ENCODE measurements around the gene CFAP46.

The CFAP46 gene

GRCh38 chr10:132942101-132943057, at the start of gene CFAP46:
Gene CFAP46, minus strand, starts transcription at chr10:132942570. Its CDS starts 86 bp downstream, at chr10:132942484.
- DNase-seq (ENCODE audit: low spot score) = no peak

DNA sequence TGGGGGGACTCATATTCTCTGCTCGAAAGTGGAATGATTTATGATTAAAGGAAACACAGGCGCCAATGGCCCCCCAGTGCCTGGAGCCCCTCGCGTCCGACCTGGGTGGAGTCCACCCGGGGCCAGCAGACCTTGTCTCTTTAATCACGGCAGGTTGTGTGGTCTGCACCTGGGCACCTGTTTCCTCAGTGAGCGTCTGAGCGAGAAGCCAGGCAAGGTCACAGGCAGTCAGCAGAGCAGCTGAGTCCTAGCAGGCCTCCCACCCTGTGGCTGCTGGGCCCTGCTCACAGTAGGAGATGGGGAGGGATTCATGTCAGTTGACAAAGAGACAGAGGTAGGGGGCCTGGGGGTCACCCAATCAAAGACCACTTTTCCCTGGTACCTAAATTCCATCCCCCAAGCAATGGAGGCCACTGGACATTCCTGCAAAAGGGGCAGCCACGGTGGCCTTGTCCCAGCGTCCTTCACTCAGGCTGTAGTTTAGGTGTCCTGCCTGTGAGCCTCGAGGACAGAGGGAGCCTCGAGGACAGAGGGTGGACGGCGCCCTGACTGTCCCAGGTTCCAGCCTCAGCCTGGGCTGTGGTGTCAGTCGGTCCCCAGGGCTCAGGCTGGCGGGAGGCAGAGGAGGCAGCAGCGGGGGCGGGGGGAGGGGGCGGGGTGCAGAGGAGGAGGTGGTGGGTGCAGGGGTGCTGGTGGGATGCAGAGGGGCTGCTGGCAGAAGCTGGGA, 49.5 kb upstream of the CFAP46 start:
- DNase-seq (ENCODE audit: low spot score) = no peak

DNA sequence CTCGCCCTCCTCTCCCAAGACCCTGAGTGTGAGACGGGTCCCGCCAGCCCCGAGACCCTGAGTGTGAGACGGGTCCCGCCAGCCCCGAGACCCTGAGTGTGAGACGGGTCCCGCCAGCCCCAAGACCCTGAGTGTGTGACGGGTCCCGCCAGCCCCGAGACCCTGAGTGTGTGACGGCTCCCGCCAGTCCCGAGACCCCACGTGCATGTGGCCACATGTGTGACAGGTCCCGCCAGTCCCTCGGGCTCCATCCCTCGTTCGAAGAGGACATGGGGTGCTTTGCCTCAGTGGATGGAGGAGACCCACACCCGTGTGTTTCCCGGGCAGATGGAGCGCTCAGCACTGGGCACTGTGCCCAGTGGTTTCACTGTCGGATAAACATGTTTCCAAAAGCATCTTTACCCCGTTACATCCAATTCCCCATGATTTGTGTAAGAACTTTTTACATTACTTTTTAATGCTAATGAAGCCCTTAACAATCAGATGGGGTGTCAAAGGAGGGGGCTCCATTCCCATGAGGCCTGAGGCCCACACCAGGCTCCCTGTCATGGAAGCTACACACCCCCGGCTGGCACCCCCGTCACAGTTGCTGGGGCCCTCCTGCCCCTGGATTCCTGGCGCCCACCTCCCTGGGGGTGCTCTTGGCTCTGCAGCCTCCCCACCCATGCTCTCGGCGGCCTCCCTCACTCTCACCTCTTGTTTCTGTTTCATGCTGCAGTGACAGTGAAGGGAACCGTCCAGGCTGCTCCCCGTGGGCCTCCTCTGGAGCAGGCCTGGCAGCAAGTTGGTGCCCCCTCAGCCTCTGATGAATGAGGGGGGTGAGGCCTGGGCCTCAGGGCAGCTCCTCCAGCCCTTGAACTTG, 48.5 kb upstream of the CFAP46 start:
- DNase-seq (ENCODE audit: low spot score) = no peak

GRCh38 chr10:132989476-132990415, 47.4 kb upstream of the CFAP46 start:
- no peak for DNase-seq (ENCODE audit: low spot score)

DNA sequence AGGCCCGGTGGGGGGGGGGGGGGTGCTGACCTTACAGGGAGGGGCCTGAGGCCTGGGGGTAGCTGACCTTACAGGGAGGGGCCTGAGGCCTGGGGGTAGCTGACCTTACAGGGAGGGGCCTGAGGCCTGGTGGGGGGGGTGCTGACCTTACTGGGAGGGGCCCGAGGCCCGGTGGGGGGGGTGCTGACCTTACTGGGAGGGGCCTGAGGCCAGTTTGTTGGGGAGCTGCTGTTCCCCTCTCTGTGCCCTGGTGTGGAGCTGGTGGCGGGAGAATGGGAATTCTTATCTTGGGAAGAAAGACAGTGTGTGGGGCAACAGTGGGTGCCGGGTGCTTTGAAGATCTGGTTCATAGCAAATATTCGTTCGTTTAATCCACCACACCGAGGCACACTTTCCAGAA, 46.6 kb upstream of the CFAP46 start:
- DNase-seq (ENCODE audit: low spot score) = no peak

DNA sequence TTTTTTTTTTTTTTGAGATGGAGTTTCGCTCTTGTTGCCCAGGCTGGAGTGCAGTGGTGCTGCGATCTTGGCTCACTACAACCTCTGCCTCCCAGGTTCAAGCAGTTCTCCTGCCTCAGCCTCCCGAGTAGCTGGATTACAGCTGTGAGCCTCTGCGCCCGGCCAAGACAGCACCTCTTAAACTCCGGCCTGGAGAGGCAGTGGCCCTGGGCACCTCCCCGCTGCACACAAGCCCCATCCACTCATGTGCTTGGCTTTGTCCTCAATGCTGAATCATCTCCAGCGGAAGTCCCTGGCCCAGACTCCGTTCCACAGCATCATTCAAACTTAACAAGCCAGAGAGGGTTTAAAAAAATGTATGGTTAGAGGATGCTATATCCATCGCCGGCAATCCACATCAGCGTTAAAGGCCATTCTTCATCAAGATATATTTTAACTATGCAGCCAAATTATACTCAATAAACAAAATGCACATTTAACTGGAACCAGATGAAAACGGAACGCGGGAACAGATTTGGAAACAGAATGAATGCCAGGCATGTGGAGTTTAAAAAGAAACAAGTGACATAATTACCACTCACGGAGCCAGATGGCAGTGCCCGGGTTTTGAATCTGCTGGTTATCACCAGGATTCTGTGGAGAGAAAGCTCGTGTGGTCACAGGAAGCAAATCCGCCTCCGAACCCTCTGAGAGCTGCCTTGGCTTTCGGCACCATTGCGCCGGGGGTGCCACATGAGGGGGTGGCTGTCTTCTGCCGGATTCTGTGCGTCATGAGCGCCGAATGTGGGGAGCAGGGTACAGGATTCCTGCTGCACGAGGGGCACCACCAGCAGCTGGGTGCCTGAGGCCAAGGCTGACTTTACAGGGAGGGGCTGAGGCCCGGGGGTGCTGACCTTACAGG, 45.6 kb upstream of the CFAP46 start:
- DNase-seq (ENCODE audit: low spot score) = no peak

DNA sequence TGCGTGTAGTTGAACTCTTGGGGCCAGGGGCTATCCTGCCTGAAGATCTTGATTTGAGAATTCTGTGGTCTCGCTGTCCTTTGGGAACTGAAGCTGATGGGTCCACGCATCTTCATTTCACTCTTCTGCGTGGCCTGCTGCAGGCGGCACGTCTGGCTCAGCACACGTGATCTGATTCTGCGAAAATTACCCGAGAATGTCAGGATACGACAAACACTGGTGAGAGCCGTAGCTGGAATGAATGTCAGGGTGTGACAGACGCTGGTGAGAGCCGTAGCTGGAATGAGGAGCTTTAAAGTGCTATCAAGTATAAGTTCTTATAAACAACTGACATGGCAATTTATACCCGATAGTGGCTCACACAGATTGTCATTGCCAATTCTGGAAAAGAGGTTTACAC, 44.6 kb upstream of the CFAP46 start:
- DNase-seq (ENCODE audit: low spot score) = no peak

GRCh38 chr10:132986576-132986975, 44.2 kb upstream of the CFAP46 start:
- no peak for DNase-seq (ENCODE audit: low spot score)

GRCh38 chr10:132986076-132986475, 43.7 kb upstream of the CFAP46 start:
- DNase-seq (ENCODE audit: low spot score) = no peak

DNA sequence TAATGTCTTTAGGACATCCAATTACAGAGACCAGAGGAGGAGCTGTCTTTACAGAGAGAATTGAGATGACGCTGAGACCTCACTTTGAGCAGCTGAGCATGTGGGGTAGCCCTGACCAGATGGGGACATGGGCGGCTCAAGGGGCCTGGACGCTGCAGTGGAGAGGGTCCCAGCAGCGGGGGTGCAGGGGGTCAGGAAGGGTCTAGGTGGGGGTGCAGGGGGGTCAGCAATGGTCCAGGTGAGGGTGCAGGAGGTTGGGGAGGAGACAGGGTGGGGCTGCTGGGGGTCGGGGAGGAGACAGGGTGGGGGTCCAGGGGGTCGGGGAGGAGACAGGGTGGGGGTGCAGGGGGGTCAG, 43.2 kb upstream of the CFAP46 start:
- DNase-seq (ENCODE audit: low spot score) = no peak

GRCh38 chr10:132984801-132985545, 42.6 kb upstream of the CFAP46 start:
- no peak for DNase-seq (ENCODE audit: low spot score)

GRCh38 chr10:132984008-132984295, 41.6 kb upstream of the CFAP46 start:
- no peak for DNase-seq (ENCODE audit: low spot score)

DNA sequence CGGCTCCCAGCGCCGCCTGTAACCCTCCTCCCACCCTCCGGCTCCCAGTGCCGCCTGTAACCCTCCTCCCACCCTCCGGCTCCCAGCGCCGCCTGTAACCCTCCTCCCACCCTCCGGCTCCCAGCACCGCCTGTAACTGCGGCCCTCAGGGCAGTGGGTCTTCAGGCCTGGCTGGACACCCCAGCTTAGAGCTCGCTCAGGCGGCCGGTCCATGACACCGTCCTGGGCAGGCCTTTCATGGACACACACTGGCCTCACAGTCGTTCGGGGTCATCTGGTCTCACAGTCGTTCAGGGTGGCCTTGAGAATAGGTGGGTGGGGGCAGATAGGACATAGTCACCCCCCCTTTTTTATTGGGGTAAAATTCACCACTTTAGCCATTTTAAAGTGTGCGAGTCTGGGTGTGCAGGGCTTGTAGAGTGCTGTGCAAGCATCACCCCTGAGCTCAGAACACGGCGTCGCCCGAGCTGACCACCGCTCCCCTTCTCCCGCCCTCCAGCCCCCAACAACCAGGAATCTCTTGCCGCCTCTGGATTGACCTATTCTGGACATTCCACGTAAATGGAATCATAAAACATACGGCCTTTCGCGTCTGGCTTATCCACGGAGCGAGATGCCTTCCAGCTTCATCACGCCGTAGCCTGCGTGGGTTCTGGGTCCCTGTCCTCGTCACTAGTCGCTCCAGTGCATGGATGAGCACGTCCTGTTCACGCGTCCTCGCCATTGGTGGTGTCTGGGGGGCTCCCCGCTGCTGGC, 41.1 kb upstream of the CFAP46 start:
- no peak for DNase-seq (ENCODE audit: low spot score)

DNA sequence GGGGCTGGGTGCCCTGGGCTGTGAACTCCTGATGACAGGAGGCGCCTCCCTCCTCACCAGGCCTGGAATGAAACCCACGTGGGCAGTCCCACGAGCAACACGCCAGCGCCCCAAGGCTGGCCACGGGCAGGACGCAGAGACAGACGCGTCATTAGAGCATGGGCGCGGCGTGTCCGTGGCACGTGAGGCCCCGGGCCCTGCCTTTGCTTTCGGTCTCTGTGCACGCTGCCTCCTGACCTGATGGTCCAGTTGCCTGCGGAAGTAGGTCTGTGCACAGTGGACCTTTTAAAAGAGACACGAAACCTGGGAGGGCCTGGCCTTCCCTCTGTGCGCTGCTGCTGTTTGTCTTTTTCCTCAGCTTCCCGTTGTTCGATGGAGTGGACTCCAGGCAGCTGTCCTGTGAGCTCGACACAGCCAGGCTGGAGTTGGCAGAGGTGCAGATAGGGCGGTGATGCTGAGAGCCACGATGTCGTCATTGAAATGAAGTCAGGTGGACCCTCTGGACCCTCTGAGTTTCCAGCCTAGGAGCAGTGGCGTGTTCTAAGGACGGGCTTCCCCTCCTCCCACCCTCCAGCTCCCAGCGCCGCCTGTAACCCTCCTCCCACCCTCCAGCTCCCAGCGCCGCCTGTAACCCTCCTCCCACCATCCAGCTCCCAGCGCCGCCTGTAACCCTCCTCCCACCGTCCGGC, 40.1 kb upstream of the CFAP46 start:
- no peak for DNase-seq (ENCODE audit: low spot score)

DNA sequence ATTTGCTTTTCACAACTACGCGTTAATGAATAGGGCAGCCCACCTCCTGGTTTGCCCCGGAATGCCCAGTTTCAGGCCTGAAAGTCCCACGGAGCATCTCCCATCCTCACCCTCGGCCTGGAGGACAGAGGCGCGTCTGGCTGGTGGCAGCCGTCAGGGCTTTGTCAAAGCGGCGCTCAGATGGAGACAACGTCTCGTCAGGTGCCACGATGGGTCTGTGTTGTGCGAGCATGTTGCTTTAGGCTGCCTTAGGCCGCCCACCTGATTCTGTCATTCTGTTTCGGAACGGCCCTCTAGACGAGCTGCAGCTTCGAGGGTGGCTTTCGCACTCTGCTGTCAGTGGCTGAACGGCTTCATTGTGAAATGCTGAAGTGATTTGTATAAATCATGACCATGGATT, 39.4 kb upstream of the CFAP46 start:
- DNase-seq (ENCODE audit: low spot score) = no peak

DNA sequence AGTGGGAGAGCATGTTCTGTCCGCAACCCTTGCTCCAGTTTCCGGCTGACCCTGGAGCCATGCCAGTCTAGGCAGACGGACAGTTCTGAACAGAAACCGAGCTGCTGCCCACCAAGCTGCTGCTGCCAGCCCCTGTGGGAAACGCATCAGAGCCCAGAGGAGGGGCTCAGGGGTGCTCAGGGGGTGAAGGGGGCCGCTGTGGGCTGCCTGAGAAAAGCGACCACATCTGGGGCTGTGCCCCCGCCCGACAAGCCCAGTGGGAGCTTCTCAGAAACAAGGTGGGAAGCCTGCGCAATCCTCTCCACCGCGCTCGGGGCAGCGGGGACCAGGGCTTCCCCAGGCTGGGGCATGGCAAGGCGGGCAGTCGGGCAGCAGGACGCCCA, 38.8 kb upstream of the CFAP46 start:
- no peak for DNase-seq (ENCODE audit: low spot score)

DNA sequence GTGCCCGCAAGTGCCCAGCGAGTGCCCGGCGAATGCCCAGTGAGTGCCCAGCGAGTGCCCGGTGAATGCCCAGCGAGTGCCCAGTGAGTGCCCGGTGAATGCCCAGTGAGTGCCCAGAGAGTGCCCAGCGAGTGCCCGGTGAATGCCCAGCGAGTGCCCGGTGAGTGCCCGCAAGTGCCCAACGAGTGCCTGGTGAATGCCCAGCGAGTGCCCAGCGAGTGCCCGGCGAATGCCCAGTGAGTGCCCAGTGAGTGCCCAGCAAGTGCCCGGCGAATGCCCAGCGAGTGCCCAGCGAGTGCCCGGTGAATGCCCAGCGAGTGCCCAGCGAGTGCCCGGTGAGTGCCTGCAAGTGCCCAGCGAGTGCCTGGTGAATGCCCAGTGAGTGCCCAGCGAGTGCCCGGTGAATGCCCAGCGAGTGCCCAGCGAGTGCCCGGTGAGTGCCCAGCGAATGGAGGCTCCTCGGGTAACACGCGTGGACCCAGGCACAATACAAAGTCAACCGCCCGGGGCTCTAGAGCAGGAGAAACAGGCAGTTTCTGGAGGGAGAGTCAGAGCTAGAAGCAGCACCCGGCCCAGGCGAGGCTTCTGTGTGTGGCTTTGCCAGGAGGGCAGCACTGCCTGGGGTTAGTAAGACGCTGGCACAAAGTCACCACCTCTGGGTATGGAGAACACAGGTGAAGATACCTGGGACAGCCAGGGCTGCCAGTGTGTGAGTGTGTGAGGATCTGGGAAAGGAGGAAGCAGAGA, 38.2 kb upstream of the CFAP46 start:
- DNase-seq (ENCODE audit: low spot score) = no peak
